DMS53 treated with DMSO at 0.1 percent for 48 hours (cell line): Measurements from ENCODE around the gene EPAS1.

Experiments used
- DNase-seq: peaks from one replicate; lab custom pipeline; 2025; ENCODE audit not compliant: unreplicated experiment; lab: John Stamatoyannopoulos, UW

EPAS1 gene

DNA sequence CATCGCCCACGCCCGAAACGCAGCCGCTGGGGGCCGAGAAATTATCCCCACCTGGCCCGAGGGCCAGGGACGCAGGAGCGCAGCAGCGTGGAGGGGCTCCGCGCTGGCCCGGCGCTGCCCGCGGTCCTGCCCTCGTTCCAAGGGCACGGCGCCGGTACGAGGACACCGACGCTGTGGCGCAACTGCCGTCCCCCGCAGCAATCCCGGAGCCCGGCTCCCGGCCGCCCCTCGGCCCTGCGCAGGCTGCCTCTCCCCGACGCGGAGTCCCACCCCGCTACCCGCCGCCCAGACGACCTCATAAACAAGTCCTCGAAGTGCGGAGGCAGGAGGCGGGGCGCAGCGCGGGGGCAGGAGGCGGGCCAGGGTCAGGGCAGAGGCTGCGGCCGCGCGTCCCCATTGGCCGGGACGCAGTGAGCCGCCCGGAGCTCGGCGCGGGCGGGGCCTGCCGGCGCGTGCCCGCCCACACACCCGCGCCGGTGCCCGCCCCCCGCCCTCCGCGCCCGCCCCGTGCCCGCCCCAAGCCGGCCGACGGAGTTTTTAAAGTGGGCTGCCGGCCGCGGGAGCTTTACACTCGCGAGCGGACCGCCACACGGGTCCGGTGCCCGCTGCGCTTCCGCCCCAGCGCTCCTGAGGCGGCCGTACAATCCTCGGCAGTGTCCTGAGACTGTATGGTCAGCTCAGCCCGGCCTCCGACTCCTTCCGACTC is at the start of gene EPAS1:
TSS of gene EPAS1 (plus strand) at position 568 of the 706 bp plus-strand sequence. CDS start 505 bp downstream, outside the sequence.
- peak; percentile 77 for DNase-seq

DNA sequence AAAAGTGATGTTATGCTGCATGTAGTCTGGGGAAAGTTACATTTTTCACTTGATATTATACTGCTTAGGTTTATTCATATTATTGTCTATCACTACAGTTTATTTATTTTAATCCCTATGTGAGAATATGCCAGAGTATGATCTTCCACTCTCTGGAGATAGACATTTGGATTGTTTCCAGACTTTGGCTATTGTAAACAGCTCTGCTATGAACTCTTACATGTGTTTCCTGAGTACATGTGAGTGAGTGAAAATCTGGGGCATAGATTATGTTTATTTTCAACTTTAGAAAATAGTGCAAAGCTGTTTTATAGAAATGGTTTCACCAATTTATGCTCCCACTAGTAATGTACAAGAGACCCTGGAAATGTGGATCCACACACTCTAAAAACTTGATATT is 49.0 kb upstream of the EPAS1 start:
- no peak for DNase-seq

DNA sequence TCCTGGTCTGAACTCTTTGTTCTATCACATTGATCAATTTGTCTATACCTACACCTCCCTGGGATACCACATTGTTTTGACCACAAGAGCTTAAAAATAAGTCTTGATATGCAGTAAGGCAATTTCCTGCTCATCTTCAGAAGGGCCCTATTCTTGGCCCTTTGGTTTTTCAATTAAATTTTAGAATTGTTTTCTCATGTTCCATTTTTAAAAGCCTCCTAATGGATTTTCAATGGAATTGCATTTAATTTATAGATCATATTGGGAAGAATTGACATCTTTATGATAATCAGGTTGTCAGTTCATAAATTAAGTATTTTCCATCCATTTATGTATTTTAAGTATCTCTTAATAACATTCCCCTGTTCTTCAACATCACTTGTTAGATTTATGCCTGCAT is 47.6 kb upstream of the EPAS1 start:
- no peak for DNase-seq

DNA sequence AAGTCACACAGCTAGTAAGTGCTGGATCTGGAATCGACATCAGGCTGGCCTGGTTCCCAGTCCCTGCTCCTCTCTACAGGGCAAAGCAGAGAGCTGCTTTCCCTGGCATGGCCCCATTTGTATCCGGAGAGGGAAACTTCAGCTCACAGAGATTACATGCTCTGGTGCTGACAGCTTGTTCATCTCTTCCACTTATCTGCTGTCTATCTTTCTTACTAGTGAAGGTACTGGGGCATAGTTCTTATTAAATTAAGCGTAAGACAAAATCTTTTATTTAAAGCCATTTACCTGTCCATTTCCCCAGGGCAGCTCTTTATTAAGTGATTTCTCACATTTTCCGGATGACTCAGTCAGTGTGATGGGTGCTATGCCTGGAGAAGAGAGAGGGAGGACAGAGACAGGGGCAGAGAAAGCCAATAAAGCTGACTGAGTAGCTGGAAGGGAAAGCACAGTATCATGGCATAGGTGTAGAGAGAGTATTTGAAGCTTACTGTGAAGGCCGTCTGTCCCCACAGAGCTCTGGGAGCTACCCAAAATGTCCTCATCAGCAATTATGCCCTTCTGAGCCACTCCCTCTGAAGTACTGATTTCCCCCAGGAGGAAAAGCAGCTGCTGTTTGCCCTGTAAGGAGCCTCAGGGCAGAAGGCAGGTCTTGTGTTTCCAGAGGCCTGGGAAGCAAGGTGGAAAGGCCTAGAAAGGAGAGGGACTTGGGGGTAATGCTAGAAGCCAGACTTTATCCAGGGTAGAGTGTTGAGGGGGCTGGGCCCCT is 44.1 kb upstream of the EPAS1 start:
- no peak for DNase-seq

DNA sequence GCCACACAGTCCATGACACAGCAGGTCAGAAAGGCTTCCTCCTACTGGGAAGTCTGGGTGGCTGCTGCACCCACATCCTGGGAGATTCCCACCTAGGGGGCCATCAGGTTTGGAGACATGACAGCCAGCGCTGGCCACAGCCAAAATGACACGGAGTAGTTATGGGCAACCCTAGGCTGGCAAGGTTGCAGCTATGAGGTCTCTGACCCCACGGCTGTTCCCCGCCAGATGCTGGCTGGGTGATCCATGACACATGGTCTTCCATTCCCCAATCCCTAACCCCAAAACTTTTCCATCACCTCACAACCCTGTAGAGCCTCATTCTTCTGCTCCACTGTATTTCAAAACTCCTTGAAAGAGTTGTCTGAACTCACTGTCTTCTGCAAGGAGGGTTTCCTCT is 42.7 kb upstream of the EPAS1 start:
- DNase-seq = no peak

DNA sequence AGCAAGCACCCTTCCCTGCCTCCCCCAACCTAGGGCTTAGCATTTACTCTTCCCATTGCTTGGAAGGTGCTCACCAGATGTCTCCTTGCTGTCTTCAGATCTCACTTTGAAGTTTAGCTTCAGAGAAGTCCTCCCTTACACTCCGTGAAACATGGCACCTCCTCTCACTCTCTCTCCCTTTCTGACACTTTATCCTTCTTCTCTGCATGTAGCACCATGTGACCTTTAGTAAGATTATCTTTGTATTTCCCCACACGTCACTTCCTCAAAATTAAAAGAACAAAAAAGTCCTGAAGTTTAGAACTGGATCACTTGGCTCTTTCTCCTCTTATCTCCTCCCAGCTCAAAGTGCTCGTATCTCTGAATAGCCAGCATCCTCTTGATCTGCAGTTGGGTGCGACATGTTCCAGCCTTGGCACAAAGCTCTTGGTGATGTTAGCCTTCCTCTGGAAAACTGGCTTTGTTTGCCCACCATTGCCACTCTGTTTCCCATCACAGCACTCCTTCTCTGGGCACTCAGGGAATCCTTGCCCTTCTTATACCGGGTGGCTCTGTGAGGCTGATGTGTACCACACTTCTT is 40.6 kb upstream of the EPAS1 start:
- DNase-seq = no peak

DNA sequence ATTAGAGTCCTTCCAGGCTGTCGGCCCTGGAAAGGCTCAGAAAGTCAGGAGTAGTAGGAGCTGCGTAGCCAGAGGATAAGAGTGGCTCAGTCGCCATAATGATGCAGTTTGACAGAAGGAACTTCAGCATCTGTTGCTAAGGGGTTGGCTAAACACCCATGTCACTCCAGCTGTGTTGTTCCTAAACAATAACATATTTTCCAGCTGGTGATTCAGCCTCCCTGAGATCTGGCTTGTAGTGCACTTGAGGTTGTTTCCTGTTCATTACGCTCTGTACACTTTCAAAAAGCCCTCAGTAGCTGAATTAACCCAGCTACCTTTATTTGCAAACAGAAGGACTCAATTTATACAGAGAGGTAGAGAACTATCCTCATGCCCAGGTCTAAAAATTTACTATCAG is 39.7 kb upstream of the EPAS1 start:
- peak; percentile 94 for DNase-seq

DNA sequence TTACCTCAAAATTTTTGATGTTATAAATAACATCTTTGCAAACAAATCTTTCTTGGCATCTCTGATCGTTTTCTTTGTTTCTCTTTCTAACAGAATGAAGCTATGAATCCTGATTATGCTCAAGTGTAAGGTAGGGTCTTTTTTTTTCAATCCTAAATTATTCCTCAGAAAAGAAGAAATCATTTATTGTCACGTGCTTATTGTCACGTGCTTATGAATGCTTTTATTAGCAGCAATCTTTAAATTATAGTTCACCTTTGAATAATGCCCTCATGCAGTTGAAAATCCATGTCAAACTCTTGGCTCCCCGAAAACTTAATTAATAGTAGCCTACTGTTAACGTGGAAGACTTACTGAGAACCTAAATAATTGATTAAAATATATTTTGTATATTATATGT is 39.2 kb upstream of the EPAS1 start:
- DNase-seq = no peak

DNA sequence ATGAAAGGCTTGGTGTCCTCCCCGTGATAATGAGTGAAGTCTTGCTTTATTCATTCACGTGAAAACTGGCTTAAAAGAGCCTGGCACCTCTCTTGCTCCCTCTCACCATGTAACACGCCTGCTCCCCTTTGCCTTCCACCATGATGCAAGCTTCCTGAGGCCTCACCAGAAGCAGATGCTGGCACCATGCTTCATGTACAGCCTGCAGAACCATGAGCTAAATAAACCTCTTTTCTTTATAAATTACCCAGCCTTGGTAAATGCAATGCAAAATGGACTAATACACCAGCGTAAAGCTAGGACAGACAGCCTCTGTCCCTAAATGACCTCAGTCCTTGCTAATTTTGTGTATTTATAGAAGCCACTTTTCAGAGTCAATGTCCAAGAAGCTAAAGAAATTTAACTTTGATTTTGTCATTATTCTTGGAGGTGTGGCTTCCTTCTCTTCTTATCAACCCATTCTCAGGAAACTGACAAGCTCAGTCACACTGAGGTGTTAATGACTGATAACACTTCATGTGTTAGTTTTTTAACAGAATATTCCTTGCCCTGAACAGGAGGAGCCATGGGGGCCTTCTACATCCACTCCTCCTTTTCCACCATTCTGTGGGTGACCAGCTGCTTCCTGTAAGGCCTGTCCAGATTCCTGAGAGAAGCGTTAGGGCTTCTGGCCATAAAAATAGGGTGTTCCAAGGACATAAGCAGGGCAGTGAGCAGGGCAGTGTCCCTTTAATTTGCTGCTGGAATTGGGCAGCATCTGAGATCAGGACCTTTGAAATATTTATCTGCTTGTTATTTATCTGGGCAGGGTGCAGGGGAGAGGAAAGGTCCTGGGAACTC is 38.0 kb upstream of the EPAS1 start:
- no peak for DNase-seq

DNA sequence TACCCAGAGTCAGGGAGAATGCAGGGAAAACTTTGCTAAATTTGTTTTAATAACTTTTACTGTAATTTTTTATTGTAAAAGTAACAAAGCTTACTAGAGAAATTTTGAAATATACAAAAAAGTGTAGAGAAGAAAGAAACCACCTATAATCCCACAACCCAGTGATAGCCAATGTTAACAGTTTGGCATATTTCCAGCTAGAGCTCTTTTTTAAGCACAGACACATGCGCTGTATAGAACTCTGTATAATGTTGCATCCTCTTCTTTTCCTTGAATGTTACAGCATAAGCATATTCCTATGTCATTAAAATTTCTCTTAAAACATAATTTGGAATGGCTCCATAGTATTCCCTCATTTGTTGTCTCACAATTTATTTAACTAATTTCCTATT is 37.4 kb upstream of the EPAS1 start:
- DNase-seq = no peak

DNA sequence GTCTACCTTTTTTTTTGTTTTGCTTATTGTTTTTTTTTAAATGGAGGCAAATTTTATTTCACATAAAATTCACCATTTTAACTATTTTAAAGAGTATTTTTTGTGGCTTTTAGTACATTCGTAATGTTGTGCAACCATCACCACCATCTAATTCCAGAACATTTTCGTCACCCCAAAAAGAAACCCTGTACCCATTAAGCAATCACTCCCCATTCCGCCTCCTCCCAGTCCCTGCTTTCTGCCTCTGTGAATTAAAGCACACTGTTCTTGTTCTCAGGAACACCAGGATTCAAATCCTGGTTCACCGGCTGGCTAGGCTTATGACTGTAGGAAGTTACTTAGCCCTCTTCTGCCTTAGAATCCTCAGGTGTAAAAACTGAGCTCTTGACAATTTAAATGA is 36.9 kb upstream of the EPAS1 start:
- no peak for DNase-seq

DNA sequence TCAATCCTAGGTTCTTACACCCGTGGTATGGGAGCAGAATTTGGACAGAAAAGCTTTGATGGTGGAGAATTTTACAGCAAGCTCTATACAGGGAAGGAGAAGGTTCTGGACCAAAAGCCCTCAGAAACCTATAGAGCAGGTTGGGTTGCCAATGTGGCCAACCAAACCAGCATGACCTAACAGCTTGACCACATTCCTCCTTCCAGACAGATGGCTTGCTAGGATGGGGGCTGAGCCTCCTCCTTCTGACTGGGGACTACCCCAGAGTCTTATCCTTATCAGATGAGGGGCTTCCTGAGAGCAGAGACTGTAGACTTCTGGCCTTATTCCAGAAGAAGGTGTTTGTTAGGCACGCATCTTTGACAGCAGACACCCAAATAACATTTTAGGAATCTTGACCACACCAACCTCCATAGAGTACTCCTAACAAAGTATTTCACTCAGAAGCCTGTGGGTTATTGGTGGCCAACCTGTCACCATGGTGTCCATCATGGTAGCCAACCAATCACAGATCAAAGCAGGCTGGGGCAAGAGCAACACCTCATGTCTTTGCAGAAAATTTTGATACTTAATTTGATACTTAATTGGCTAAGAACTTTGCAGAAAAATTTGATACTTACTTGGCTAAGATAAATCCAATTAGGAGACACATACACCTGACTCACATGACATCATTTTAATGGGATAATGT is 34.8 kb upstream of the EPAS1 start:
- no peak for DNase-seq

DNA sequence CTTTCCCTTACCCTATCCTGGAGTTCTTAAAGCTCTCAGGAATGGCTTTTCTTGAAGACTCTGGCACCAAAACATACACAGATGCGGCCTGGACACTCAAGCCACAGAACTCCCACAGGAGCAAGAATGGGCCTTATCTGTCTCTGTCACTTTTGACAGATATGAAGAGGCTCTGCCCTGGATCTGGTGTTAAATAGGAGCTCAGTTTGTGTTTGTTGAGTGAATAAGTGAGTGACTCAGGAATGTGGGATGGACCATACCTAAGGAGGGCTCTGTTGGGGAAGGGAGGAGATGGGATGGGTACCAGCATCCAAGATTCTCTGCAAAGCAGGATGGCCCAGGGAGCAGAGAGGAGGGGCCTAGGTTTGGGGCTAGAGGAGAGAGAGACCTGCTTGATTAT is 33.9 kb upstream of the EPAS1 start:
- DNase-seq = no peak

DNA sequence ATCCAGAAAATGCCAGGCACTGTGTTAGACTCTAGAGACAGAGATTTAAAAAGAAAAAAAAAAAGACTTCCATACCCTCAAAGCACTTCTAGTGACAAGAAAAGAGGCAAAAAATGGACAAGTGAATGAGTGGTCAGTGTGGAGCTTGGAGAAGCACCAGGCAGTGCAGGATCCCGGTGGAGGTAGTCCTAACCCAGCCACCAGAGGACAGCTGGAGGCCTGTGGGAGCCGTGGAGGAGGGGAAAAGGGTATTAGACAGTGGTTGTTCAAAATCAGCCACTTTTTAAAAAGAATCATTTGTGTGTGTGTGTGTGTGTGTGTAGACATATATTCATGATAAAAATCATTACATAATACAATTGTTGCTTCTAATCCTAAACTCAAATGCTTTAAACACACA is 32.8 kb upstream of the EPAS1 start:
- no peak for DNase-seq

DNA sequence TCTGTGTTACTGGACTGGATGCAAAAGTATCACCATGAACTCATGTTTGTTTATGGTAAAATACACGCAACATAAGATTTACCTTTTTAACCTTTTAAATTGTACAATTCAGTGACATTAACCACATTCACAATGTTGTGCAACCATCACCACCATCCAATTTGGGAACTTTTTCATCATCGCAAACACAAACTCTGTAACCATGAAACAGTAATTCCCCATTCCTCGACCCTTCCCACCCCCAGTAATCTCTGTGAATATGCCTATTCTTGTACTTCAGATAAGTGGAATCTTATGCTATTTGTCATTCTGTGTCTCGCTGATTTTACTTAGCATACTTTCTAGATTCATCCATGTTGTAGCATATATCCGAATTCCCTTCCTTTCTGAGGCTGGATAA is 31.1 kb upstream of the EPAS1 start:
- DNase-seq = no peak

DNA sequence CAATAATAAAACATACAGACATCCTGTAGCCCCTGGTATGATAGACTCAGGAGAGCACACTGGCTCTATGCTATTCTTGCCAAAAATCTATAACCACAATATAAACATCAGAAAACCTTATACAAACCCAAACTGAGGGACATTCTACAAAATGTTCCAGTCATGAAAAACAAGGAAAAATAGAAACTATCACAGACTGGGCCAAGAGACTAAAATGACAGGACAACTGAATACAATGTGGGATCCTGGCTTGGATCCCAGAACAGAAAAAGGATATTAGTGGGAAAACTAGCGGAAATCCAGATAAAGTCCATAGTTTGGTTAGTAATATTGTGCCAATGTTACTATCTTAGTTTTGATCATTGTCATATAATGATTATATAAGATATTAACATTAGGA is 29.6 kb upstream of the EPAS1 start:
- DNase-seq = no peak

DNA sequence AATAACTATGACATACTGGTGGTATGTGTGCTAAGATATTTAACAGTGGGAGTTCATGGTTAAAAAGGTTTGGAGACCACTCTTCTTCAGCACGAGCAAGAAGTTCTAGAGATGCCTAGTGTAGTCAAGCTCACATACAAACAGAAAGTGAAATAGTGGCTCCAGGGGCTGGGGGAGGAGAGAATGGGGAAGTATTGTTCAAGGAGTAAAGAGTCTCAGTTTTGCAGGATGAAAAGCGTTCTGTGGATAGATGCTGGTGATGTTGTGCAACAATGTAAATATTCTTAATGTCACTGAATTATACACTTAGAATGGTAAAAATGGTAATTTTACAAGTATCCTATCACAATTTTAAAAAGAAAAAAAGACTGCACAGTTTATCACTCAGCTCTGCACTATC is 29.0 kb upstream of the EPAS1 start:
- no peak for DNase-seq

DNA sequence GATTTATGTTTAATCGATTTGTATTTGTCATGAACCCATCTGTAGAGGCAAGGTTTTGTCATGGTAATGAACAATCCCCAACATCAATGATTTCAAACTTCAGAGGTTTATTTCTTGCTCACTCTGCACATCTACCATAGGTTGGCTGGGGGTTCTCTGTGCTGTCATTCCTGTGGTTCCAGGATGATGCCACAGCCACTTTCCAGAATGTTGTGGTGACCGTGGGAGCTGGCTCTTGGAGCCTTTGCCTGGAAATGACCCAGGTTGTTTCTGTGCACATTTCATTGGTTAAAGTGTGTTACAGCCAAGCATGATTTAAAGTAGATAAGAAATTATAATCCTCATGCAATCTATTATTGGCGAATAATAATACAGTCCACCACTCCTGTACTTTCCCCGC is 28.2 kb upstream of the EPAS1 start:
- no peak for DNase-seq

DNA sequence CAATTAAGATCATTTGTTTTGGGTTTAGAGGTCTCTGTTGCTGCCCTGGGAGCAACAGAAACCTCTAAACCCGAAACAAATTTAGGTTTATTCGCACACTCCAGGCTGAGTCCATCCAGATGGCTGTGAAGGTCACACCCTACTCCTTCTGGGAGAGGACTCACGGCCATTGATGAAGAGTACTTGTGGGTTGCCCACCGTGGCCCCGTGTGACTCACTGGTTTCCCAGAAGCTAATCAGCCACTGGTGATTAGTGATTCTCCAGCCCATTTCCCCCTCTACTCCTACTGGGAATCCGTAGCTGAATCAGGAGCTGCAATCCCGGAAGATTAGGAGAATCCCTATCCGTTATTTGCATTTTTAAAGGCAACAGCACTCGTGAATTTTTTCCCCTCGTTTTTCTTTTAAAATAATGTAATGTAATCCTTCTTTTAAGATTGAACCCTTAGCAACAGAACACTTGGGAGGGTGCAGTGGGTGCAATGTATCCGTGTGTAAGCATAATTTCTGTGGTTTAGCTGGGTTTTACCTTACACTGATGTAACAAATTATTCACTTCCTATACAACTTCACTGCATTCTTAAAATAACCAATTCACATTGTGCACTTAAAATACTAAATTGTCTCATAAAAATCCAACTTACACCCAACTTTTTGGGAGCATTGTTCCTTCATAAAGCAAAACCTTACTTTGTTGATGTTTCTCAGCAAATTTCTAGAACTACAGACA is 27.5 kb upstream of the EPAS1 start:
- no peak for DNase-seq

DNA sequence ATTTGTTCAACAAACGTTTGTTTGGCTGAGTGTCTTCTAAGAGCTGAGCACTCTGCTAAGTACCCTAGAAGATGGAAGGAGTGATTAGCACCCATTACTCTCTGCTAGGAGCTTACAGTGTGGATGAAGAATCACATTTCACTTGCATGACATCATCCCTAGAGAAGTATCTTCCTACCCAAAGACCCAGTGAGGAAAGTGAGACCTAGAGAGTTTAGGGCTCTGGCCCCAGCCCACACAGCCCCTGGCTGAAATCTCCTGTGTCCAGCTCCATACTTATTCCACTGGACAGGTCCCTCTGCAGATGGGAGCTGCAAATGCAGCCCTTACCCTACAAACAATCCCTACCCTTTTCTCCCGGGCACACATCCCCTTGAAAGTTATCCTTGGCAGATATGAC is 26.8 kb upstream of the EPAS1 start:
- no peak for DNase-seq
